Testis (tissue), 2 donors: ENCODE measurements around the gene DHX30.

ENCODE experiments used
- POLR2A ChIP-seq: fragments of 450-650 bp; IDR thresholded peaks from one replicate; pipeline ENCODE4 v1.6.1; 2017; ENCODE audit warnings: antibody characterized with exemption, mild to moderate bottlenecking, moderate library complexity
- TF ChIP-seq, protein P1 (sequence below), 3 experiments: fragments of 450-650 bp in 2 of 3; fragments of 200-600 bp in 1 of 3; sonication (generic) in 1 of 3; IDR thresholded peaks; one replicate each; pipeline ENCODE4 v1.5.1; 2016 to 2019; ENCODE audit warnings: antibody characterized with exemption in 3 of 3, mild to moderate bottlenecking in 2 of 3, moderate library complexity in 1 of 3

DNA sequence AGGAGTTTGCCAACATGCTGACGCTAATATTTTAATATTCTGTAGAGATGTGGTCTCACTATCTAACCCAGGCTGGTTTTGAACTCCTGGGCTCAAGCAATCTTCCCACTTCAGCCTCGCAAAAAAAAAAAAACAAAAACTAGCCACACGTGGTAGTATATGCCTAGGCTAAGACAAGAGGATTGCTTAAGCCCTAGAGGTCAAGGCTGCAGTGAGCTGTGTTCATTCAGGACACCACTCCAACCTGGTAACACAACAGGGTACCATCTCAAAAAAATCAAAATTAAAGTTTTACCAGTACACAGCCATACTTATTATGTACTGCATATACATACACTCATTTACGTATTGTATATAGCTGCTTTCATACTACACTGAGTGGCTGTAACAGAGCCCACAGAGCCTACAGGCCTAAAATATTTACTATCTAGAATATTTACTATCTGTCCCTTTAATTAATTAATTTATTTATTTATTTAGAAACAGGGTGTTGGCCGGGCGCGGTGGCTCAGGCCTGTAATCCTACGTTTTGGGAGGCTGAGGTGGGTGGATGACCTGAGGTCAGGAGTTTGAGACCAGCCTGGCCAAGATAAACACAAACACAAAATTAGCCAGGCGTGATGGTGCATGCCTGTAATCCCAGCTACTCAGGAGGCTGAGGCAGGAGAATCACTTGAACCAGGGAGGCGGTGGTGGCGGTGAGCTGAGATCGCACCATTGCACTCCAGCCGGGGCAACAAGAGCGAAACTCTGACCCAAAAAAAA lies 44.5 kb upstream of the DHX30 start:
- TF ChIP-seq, protein P1, sequence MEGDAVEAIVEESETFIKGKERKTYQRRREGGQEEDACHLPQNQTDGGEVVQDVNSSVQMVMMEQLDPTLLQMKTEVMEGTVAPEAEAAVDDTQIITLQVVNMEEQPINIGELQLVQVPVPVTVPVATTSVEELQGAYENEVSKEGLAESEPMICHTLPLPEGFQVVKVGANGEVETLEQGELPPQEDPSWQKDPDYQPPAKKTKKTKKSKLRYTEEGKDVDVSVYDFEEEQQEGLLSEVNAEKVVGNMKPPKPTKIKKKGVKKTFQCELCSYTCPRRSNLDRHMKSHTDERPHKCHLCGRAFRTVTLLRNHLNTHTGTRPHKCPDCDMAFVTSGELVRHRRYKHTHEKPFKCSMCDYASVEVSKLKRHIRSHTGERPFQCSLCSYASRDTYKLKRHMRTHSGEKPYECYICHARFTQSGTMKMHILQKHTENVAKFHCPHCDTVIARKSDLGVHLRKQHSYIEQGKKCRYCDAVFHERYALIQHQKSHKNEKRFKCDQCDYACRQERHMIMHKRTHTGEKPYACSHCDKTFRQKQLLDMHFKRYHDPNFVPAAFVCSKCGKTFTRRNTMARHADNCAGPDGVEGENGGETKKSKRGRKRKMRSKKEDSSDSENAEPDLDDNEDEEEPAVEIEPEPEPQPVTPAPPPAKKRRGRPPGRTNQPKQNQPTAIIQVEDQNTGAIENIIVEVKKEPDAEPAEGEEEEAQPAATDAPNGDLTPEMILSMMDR (IDR thresholded peaks at IDR 0.05), result no peak
- TF ChIP-seq POLR2A, result no peak
